Mucosa of stomach (tissue), 1 donor: Measurements from ENCODE around the gene CEP192.

ENCODE experiments used
- H3K27me3 ChIP-seq: one replicate; pipeline ENCODE4 v1.7.0; 2013; ENCODE audit warnings: mild to moderate bottlenecking, low read length; ENCODE audit not compliant: control insufficient read depth, insufficient read depth
- H3K36me3 ChIP-seq: one replicate; pipeline ENCODE4 v1.7.0; 2013; ENCODE audit warnings: low read length; ENCODE audit not compliant: control insufficient read depth, insufficient read depth
- H3K4me1 ChIP-seq: one replicate; pipeline ENCODE4 v1.7.0; 2013; ENCODE audit warnings: mild to moderate bottlenecking, low read length; ENCODE audit not compliant: control insufficient read depth, insufficient read depth
- H3K4me3 ChIP-seq: one replicate; pipeline ENCODE4 v1.7.0; 2013; ENCODE audit warnings: low read length
- H3K9ac ChIP-seq: one replicate; pipeline ENCODE4 v1.7.0; 2013; ENCODE audit warnings: mild to moderate bottlenecking, low read length, moderate library complexity
- H3K9me3 ChIP-seq: one replicate; pipeline ENCODE4 v1.7.0; 2013; ENCODE audit warnings: mild to moderate bottlenecking, low read length, moderate library complexity; ENCODE audit not compliant: control insufficient read depth
- donor health status: Pancreatic carcinoma.

Gene CEP192

GRCh38 chr18:13138420-13139139 lies 147.4 kb downstream of the CEP192 start:
- peaks cover 12% of the 10 kb centered on the region for H3K4me1 ChIP-seq
- no peaks in the 10 kb centered on the region for H3K9me3 ChIP-seq
- no peaks in the 10 kb centered on the region for H3K36me3 ChIP-seq
- peaks cover 8% of the 10 kb centered on the region for H3K27me3 ChIP-seq
- H3K4me3 ChIP-seq: no peak overlapping the region
- no peak overlapping the region for H3K9ac ChIP-seq

DNA sequence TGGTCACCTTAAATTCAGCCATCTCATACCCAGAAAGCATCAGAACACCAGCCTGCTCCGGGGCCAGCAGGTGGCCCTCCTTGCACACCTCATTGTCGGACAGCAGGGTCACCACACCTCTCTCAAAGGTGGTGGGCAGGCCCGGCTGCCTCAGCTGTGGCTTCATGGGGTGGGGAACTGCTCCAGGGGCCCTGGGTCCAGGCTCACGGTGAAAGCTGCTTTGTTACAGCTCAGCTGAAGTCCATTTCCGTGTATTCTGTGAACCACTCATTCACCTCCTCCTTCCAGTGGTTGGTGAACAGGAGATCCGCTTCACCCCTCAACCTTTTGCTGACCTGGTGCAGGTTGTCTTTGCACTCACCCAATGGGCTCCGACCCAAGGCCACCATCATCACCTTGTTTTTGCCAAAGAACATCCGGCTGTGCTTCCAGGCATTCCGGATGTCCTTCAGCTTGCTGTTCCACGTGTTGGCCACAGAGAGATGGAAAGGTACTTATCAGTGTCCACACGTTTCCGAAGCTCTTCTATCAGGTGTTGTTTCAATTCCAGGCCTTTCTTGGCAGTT lies 148.8 kb downstream of the CEP192 start:
- Histone ChIP-seq H3K9ac (no peak overlapping the region), H3K27me3 (peaks cover 8% of the 10 kb centered on the region), H3K4me1 (peaks cover 12% of the 10 kb centered on the region), H3K36me3 (no peaks in the 10 kb centered on the region), H3K4me3 (no peak overlapping the region), H3K9me3 (no peaks in the 10 kb centered on the region)

- Histone ChIP-seq H3K27me3 (peaks cover 5% of the 10 kb centered on the region), H3K36me3 (no peaks in the 10 kb centered on the region), H3K9ac (no peak overlapping the region), H3K9me3 (no peaks in the 10 kb centered on the region), H3K4me1 (peaks cover 12% of the 10 kb centered on the region), H3K4me3 (no peak overlapping the region)
These were observed 150.0 kb downstream of the CEP192 start for GRCh38 chr18:13141209-13141608.

GRCh38 chr18:13145636-13146190 lies 154.6 kb downstream of the CEP192 start:
- Histone ChIP-seq H3K4me1 (no peaks in the 10 kb centered on the region), H3K9me3 (no peaks in the 10 kb centered on the region), H3K27me3 (no peaks in the 10 kb centered on the region), H3K9ac (no peak overlapping the region), H3K36me3 (no peaks in the 10 kb centered on the region), H3K4me3 (no peak overlapping the region)

- Histone ChIP-seq H3K9me3 (no peaks in the 10 kb centered on the region), H3K36me3 (no peaks in the 10 kb centered on the region), H3K4me1 (no peaks in the 10 kb centered on the region), H3K4me3 (no peak overlapping the region), H3K9ac (no peak overlapping the region), H3K27me3 (no peaks in the 10 kb centered on the region)
These were observed 156.0 kb downstream of the CEP192 start for GRCh38 chr18:13147130-13147529.

- Histone ChIP-seq H3K36me3 (no peaks in the 10 kb centered on the region), H3K27me3 (no peaks in the 10 kb centered on the region), H3K4me3 (no peak overlapping the region), H3K9ac (no peak overlapping the region), H3K4me1 (no peaks in the 10 kb centered on the region), H3K9me3 (no peaks in the 10 kb centered on the region)
These were observed 160.5 kb downstream of the CEP192 start for GRCh38 chr18:13151656-13152055.

DNA sequence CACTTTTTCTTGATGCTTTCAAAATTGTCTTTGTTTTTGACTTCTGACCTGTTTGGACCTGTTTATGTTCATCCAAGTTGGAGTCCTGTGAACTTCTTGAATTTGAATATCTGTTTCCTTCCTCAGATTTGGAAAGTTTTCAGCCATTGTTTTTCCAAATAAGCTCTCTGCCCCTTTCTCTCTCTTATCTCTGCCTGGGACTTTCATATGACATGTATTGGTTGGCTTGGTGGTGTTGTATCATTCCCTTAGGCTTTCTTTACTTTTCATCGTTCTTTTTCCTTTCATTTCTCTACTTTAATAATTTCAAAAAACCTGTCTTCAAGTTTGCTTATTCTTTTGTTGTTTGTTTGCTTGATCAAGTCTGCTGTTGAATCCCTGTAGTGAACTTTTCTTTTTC lies 167.3 kb downstream of the CEP192 start:
- H3K4me1 ChIP-seq: no peaks in the 10 kb centered on the region
- no peak overlapping the region for H3K4me3 ChIP-seq
- H3K36me3 ChIP-seq: no peaks in the 10 kb centered on the region
- no peak overlapping the region for H3K9ac ChIP-seq
- no peaks in the 10 kb centered on the region for H3K9me3 ChIP-seq
- no peaks in the 10 kb centered on the region for H3K27me3 ChIP-seq

- Histone ChIP-seq H3K4me3 (no peak overlapping the region), H3K9ac (no peak overlapping the region), H3K36me3 (no peaks in the 10 kb centered on the region), H3K9me3 (no peaks in the 10 kb centered on the region), H3K27me3 (no peaks in the 10 kb centered on the region), H3K4me1 (no peaks in the 10 kb centered on the region)
These were observed 168.4 kb downstream of the CEP192 start for GRCh38 chr18:13159579-13159978.

GRCh38 chr18:13161276-13161899 lies 170.2 kb downstream of the CEP192 start:
- Histone ChIP-seq H3K36me3 (no peaks in the 10 kb centered on the region), H3K27me3 (no peaks in the 10 kb centered on the region), H3K9ac (no peak overlapping the region), H3K4me3 (no peak overlapping the region), H3K4me1 (no peaks in the 10 kb centered on the region), H3K9me3 (no peaks in the 10 kb centered on the region)

DNA sequence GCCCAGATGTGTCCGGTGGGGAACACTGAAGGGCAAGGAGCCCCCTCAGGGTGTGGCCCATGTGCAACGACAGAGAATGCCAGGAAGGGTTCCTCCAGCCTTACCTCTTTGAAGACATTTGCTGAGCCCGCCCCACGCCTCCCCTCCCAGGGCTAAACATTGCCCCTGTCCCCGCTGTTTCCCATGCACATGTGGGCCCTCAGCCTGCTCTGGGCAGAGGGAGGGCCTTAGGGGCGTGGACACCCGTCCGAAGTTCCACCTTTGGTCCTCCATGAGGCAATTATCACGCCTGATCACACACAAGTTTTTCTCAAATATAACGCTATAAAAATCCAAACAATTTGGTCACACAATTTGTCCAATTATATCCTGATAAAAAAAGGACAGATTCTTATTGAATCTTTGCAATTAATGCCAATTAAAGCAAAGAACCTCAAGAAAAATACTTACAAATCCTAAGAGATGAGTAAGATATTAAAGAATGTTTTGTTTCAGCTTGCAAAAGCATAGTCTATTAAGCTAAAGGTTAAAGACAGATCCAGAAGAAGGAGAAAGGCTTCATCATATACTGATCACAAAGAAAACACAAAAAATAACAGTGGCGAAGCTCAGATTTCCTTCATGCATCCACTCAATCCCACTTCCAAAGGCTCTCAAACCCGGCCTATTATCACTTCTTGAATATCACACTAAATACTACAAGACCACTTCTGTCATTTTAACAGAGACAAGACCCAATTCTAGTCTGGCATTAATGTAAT lies 172.2 kb downstream of the CEP192 start:
- no peaks in the 10 kb centered on the region for H3K9me3 ChIP-seq
- H3K36me3 ChIP-seq: no peaks in the 10 kb centered on the region
- H3K27me3 ChIP-seq: no peaks in the 10 kb centered on the region
- H3K4me3 ChIP-seq: no peak overlapping the region
- no peak overlapping the region for H3K9ac ChIP-seq
- H3K4me1 ChIP-seq: no peaks in the 10 kb centered on the region

GRCh38 chr18:13164406-13164805 lies 173.2 kb downstream of the CEP192 start:
- H3K9me3 ChIP-seq: no peaks in the 10 kb centered on the region
- H3K4me3 ChIP-seq: no peak overlapping the region
- H3K9ac ChIP-seq: no peak overlapping the region
- H3K36me3 ChIP-seq: no peaks in the 10 kb centered on the region
- H3K4me1 ChIP-seq: no peaks in the 10 kb centered on the region
- no peaks in the 10 kb centered on the region for H3K27me3 ChIP-seq
